Erythroblast (primary cell): ENCODE measurements around the gene CCR8.

Experiments
- GATA1 ChIP-seq: IDR thresholded peaks from 2 replicates; pipeline ENCODE4 v1.6.1; 2011; ENCODE audit warnings: low read depth, mild to moderate bottlenecking, control low read depth, low read length, moderate library complexity
- POLR2A ChIP-seq: IDR thresholded peaks from 2 replicates; pipeline ENCODE4 v1.6.1; 2011; ENCODE audit warnings: mild to moderate bottlenecking, low read length

DNA sequence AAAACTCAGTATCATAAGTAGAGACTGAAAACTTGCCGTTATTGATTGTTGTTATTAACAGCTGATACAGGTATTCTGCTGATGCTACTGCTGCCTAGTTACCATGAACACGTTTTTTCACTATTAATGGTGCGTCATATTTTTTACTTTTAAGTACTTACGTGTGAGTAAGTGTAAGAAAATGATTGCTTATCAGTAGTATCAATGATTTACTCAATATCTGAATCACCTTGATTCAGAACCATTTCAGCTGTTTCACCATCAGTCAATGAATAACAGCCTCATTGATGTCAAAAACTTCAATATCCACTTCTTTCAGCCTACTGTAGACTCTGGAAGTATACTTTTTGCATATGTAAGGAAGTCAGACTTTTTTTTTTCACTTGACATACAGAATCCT is 4.7 kb downstream of the CCR8 start:
- TF ChIP-seq POLR2A (no peak), GATA1 (no peak)
